A673 (cell line): ENCODE data around the gene TM4SF5. TPM values are rescaled to one million over a fixed set of nuclear protein-coding genes. Genes with fewer than 3 reads are reported as not detected.
A peak's percentile ranks its signal among the peaks of the same experiment; 100 is the strongest.

ENCODE experiments used
- BruUV-seq: library from RNA; stranded (reverse); fragments of 400-500 nt; replicated peaks from 2 replicates; lab custom pipeline; 2021; lab: Mats Ljungman, UMichigan
- CTCF ChIA-PET: fragments of 300-600 bp; sonication (Branson Sonifier 250); formaldehyde crosslinking; loops from one replicate; lab custom pipeline; 2022; ENCODE audit warnings: antibody characterized with exemption; lab: Charles Lee
- POLR2A ChIA-PET: fragments of 300-600 bp; sonication (Branson Sonifier 250); formaldehyde crosslinking; loops from one replicate; lab custom pipeline; 2022; ENCODE audit warnings: antibody characterized with exemption; ENCODE audit not compliant: low non-redundant PET; lab: Charles Lee
- DNase-seq: peaks from one replicate; pipeline ENCODE4 v3.0.0-alpha.2; 2015; ENCODE audit warnings: low spot score
- H3K27ac ChIP-seq: fragments of 200-600 bp; sonication (generic); 2 replicates; pipeline ENCODE4 v1.5.1; 2016; ENCODE audit warnings: mixed run types, low read depth, mild to moderate bottlenecking, mixed read lengths, antibody characterized with exemption, low read length; ENCODE audit not compliant: poor library complexity, severe bottlenecking
- H3K27me3 ChIP-seq: fragments of 200-600 bp; sonication (generic); replicated peaks from 2 replicates; pipeline ENCODE4 v1.6.1; 2017; ENCODE audit warnings: mixed run types, low read depth, mild to moderate bottlenecking, mixed read lengths, antibody characterized with exemption, low read length; ENCODE audit not compliant: insufficient read depth, poor library complexity
- H3K36me3 ChIP-seq: fragments of 200-600 bp; sonication (generic); 2 replicates; pipeline ENCODE4 v1.6.1; 2016; ENCODE audit warnings: mixed run types, mild to moderate bottlenecking, mixed read lengths, antibody characterized with exemption, low read length; ENCODE audit not compliant: insufficient read depth, poor library complexity, severe bottlenecking
- H3K4me1 ChIP-seq: fragments of 200-600 bp; sonication (generic); 2 replicates; pipeline ENCODE4 v1.6.1; 2017; ENCODE audit warnings: mixed run types, mild to moderate bottlenecking, mixed read lengths, antibody characterized with exemption, low read length; ENCODE audit not compliant: insufficient read depth, poor library complexity, severe bottlenecking
- H3K4me3 ChIP-seq: fragments of 200-600 bp; sonication (generic); 2 replicates; pipeline ENCODE4 v1.5.1; 2016; ENCODE audit warnings: low read depth, mixed run types, mild to moderate bottlenecking, mixed read lengths, low read length; ENCODE audit not compliant: poor library complexity, severe bottlenecking
- H3K9me3 ChIP-seq: fragments of 200-600 bp; sonication (generic); 2 replicates; pipeline ENCODE4 v1.6.1; 2016; ENCODE audit warnings: mixed run types, low read depth, mild to moderate bottlenecking, mixed read lengths, antibody characterized with exemption, low read length; ENCODE audit not compliant: poor library complexity, severe bottlenecking
- CTCF ChIP-seq: fragments of 300-800, 200-600 bp; sonication (generic); conservative IDR thresholded peaks from 2 replicates; pipeline ENCODE4 v1.5.1; 2017; ENCODE audit warnings: low read depth, mild to moderate bottlenecking, antibody characterized with exemption, low read length, moderate library complexity, mixed read lengths
- EZH2 ChIP-seq: fragments of 200-600 bp; sonication (generic); IDR thresholded peaks from 2 replicates; pipeline ENCODE4 v1.6.1; 2017; ENCODE audit warnings: borderline replicate concordance, low read depth, mild to moderate bottlenecking, mixed read lengths, antibody characterized with exemption, low read length; ENCODE audit not compliant: poor library complexity, severe bottlenecking
- intact Hi-C: fragments of 100-400 bp; cut with micrococcal nuclease; formaldehyde crosslinking; loops from one replicate; pipeline ENCODE4 v1.10.0; 2022; ENCODE audit not compliant: unreplicated experiment
- total RNA-seq: library from RNA; stranded (reverse); gene quantifications from 2 replicates; pipeline ENCODE4 v1.2.3, GENCODE V29; 2021

The TM4SF5 gene
- total RNA-seq, 1 experiment from 2014 or later, result not detected

- Histone ChIP-seq H3K36me3 (no peaks in the 10 kb centered on the region), H3K27ac (no peak overlapping the region), H3K27me3 (peaks cover 13% of the 10 kb centered on the region), H3K4me3 (no peak overlapping the region), H3K9me3 (no peaks in the 10 kb centered on the region), H3K4me1 (peaks cover 5% of the 10 kb centered on the region)
- ChIA-PET POLR2A (no interaction called here), CTCF (no interaction called here)
- no peak for DNase-seq
- TF ChIP-seq EZH2, result no peak
- no peak for TF ChIP-seq CTCF
- intact Hi-C loops, result loop anchor here (5.0 kb wide), 1 partner anchor 167 kb away; the partner anchor contains the start of gene CHRNE
- BruUV-seq, result no TSS peak
Observed at GRCh38 chr17:4734857-4735475, 36.7 kb upstream of the TM4SF5 start.

DNA sequence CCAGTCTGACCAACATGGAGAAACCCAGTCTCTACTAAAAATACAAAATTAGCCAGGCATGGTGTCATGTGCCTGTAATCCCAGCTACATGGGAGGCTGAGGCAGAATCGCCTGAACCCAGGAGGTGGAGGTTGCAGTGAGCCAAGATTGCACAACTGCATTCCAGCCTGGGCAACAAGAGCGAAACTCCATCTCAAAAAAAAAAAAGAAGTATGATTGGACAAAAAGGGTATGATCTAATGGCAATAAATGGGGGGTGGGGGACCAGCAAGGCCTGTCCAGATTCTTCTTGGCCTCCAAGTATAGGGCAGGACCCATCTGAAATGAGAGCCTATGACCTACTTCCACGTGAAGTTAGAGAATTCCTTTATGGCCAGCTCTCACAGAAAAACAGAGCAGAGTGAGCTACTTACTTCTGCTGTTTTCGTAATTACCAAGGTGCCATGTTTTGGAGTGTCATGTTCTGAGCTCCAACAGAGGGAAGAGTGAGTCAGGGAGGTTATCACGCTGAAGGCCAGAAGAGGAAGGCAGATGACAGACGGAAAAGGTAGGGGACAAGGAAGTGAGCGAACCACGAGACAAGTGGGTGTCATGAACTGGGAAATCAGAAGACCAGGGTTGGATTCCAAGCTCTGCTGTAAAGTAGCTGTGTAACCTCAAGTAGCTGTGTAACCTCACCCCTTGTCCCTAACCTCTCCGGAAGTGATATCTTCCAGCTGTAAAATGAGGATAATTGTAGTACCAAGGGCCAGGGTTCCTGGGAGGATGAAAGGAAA lies 35.6 kb upstream of the TM4SF5 start:
- DNase-seq, result no peak
- CTCF ChIA-PET, result no interaction called here
- TF ChIP-seq CTCF, result no peak
- no peak for TF ChIP-seq EZH2
- Histone ChIP-seq H3K4me3 (no peak overlapping the region), H3K9me3 (no peaks in the 10 kb centered on the region), H3K27ac (no peak overlapping the region), H3K4me1 (peaks cover 5% of the 10 kb centered on the region), H3K27me3 (peaks cover 13% of the 10 kb centered on the region), H3K36me3 (no peaks in the 10 kb centered on the region)
- intact Hi-C loops, result no loop called here
- POLR2A ChIA-PET, result interaction anchor here (0.5 kb wide), 1 partner anchor 37 kb away, joined by 5 read pairs; no protein-coding TSS in a partner anchor
- BruUV-seq, result no TSS peak

- peaks cover 13% of the 10 kb centered on the region for H3K27me3 ChIP-seq
Observed at GRCh38 chr17:4738136-4739121, 33.3 kb upstream of the TM4SF5 start.

More at GRCh38 chr17:4738136-4739121, 33.3 kb upstream of the TM4SF5 start:
- TF ChIP-seq EZH2 (no peak), CTCF (no peak)
- Histone ChIP-seq H3K36me3 (no peaks in the 10 kb centered on the region), H3K9me3 (no peaks in the 10 kb centered on the region), H3K27ac (no peak overlapping the region), H3K4me3 (peak overlapping the region; percentile 70), H3K4me1 (peaks cover 5% of the 10 kb centered on the region)
- intact Hi-C loops, result no loop called here
- no peak for DNase-seq
- ChIA-PET POLR2A (no interaction called here), CTCF (no interaction called here)
- BruUV-seq, result no TSS peak
